Skeletal muscle tissue (tissue), 5 donors: ENCODE data around the gene KRTAP4-4. TPM values are rescaled to one million over a fixed set of nuclear protein-coding genes. Genes with fewer than 3 reads are reported as not detected.

Experiments
- H3K27ac ChIP-seq: one replicate; pipeline ENCODE4 v1.7.0; 2013; ENCODE audit warnings: mild to moderate bottlenecking, low read depth, low read length, inconsistent platforms
- H3K27me3 ChIP-seq, 3 donors: one replicate each; pipeline ENCODE4 v1.7.0; 2013; ENCODE audit warnings: low read length in 3 of 3; ENCODE audit not compliant: control insufficient read depth in 3 of 3, insufficient read depth in 3 of 3
- H3K36me3 ChIP-seq, 3 donors: one replicate each; pipeline ENCODE4 v1.7.0; 2013; ENCODE audit warnings: low read length in 3 of 3; ENCODE audit not compliant: control insufficient read depth in 3 of 3, insufficient read depth in 3 of 3
- H3K4me1 ChIP-seq, 3 donors: one replicate each; pipeline ENCODE4 v1.7.0; 2013; ENCODE audit warnings: low read length in 3 of 3, mild to moderate bottlenecking in 3 of 3; ENCODE audit not compliant: control insufficient read depth in 3 of 3, insufficient read depth in 3 of 3
- H3K4me3 ChIP-seq, 3 donors: one replicate each; pipeline ENCODE4 v1.7.0; 2013; ENCODE audit warnings: low read length in 3 of 3
- H3K9ac ChIP-seq, 3 donors: one replicate each; pipeline ENCODE4 v1.7.0; 2013; ENCODE audit warnings: low read length in 3 of 3, mild to moderate bottlenecking in 3 of 3, moderate library complexity in 2 of 3, low read depth in 1 of 3
- H3K9me3 ChIP-seq, 3 donors: one replicate each; pipeline ENCODE4 v1.7.0; 2013; ENCODE audit warnings: low read length in 3 of 3; ENCODE audit not compliant: control insufficient read depth in 3 of 3
- small RNA-seq: library from RNA; depleted of rRNA; stranded (forward); fragments of <200 nt; gene quantifications from one replicate; pipeline ENCODE3, GENCODE V24; 2014
- total RNA-seq: library from RNA; depleted of rRNA; stranded (reverse); fragments of >200 nt; gene quantifications from one replicate; pipeline ENCODE4 v1.2.3, GENCODE V29; 2014
- donor health status: Osteomylitis.

KRTAP4-4 gene
- total RNA-seq, 1 donor from 2014 or later: not detected

DNA sequence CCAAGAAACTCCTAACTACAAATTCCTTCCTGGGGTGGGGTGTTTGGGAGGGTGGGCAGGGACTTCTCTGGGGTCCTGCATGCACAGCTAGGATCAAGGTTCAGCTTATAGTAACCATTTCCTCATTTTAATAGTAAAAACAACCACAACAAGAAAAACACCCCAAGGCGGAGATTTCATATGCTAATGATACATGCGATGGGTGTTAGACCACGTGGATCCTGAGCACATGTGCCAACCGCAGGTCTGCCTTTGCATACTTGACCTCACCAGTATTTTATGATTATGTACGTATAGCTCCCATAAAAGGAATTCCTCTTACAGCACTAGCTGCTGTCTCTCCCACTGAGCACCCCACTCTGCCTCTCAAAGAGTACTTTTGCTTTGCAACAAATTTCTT lies 44.3 kb downstream of the KRTAP4-4 start:
- Histone ChIP-seq H3K4me1 (no peaks in the 10 kb centered on the region), H3K27me3 (peaks cover 0 to 5% (median 0%) of the 10 kb centered on the region in 3 donors), H3K4me3 (no peak overlapping the region), H3K9me3 (no peaks in the 10 kb centered on the region), H3K36me3 (no peaks in the 10 kb centered on the region), H3K27ac (no peak overlapping the region), H3K9ac (no peak overlapping the region)

DNA sequence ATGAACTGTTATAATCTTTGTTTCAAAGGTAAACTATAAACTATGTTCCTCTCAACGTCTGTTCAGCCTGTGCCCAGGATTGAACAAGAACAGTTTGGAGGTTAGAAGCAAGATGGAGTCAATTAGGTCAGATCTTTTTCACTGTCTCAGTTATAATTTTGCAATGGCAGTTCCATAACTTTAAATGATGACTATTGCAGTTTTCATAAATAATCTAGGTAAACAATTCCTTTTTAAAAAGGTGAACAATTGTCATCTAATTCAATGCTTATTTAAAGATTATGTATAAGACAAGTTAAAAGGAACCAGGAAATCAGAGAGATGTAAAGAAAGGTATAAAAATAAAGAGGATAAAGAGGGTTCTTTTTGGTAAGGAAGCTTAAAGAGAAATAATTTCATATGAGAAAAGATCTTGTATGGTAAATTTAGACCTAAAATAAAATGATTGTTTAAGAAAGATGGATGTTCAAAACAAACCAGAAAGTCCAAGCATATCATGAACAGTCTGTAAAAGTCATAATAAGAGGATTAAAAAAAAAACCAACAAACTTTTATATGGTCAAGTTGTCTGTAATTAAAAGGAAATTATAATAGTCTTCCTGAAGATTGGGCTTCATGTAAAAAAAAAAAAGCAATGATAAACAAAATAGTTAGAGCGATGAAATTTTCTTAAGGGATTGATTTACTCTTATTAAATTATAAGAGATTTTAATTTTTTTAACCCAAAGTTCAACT lies 49.2 kb downstream of the KRTAP4-4 start:
- Histone ChIP-seq H3K27ac (no peak overlapping the region), H3K27me3 (no peaks in the 10 kb centered on the region), H3K9ac (no peak overlapping the region), H3K36me3 (no peaks in the 10 kb centered on the region), H3K4me3 (no peak overlapping the region), H3K4me1 (no peaks in the 10 kb centered on the region), H3K9me3 (no peaks in the 10 kb centered on the region)

Small RNA genes within 50 kb of the gene (small RNA-seq; reads per million reads assigned to genes)
- gene KRTAP4-17P: not detected

Other genes starting within 250 kb of the KRTAP4-4 start
- 0.52 TPM for gene KRT23, start 223.1 kb downstream of the KRTAP4-4 start, total RNA-seq
- 3.1 TPM for gene KRT39, start 193.8 kb downstream of the KRTAP4-4 start, total RNA-seq
- 6.3 TPM for gene KRT40, start 176.4 kb downstream of the KRTAP4-4 start, total RNA-seq
- gene KRTAP3-3, start 166.6 kb downstream of the KRTAP4-4 start, total RNA-seq: not detected
- not detected for gene KRTAP3-2, start 160.8 kb downstream of the KRTAP4-4 start, total RNA-seq
- not detected for gene KRTAP3-1, start 151.6 kb downstream of the KRTAP4-4 start, total RNA-seq
- not detected for gene KRTAP1-5, start 133.5 kb downstream of the KRTAP4-4 start, total RNA-seq
- not detected for gene KRTAP1-4, start 130.6 kb downstream of the KRTAP4-4 start, total RNA-seq
- gene KRTAP1-3, start 125.9 kb downstream of the KRTAP4-4 start, total RNA-seq: not detected
- gene KRTAP1-1, start 119.3 kb downstream of the KRTAP4-4 start, total RNA-seq: not detected
- gene KRTAP2-1, start 113.4 kb downstream of the KRTAP4-4 start, total RNA-seq: not detected
- gene KRTAP2-2, start 105.5 kb downstream of the KRTAP4-4 start, total RNA-seq: not detected
- gene KRTAP2-3, start 100.6 kb downstream of the KRTAP4-4 start, total RNA-seq: not detected
- not detected for gene KRTAP2-4, start 94.9 kb downstream of the KRTAP4-4 start, total RNA-seq
- not detected for gene KRTAP4-7, start 76.6 kb downstream of the KRTAP4-4 start, total RNA-seq
- gene KRTAP4-8, start 62.6 kb downstream of the KRTAP4-4 start, total RNA-seq: not detected
- not detected for gene KRTAP4-16, start 58.5 kb downstream of the KRTAP4-4 start, total RNA-seq
- not detected for gene KRTAP4-9, start 55.4 kb downstream of the KRTAP4-4 start, total RNA-seq
- gene KRTAP4-11, start 42.4 kb downstream of the KRTAP4-4 start, total RNA-seq: not detected
- gene KRTAP4-12, start 36.6 kb downstream of the KRTAP4-4 start, total RNA-seq: not detected
- gene KRTAP4-6, start 20.2 kb downstream of the KRTAP4-4 start, total RNA-seq: not detected
- gene KRTAP4-5, start 10.9 kb downstream of the KRTAP4-4 start, total RNA-seq: not detected
- gene KRTAP4-3, start 7.5 kb upstream of the KRTAP4-4 start, total RNA-seq: not detected
- not detected for gene KRTAP4-2, start 17.5 kb upstream of the KRTAP4-4 start, total RNA-seq
- gene KRTAP4-1, start 24.2 kb upstream of the KRTAP4-4 start, total RNA-seq: not detected
- gene KRTAP9-1, start 29.1 kb upstream of the KRTAP4-4 start, total RNA-seq: not detected
- gene KRTAP9-2, start 65.9 kb upstream of the KRTAP4-4 start, total RNA-seq: not detected
- gene KRTAP9-3, start 71.7 kb upstream of the KRTAP4-4 start, total RNA-seq: not detected
- gene KRTAP9-8, start 77.3 kb upstream of the KRTAP4-4 start, total RNA-seq: not detected
- gene KRTAP9-4, start 88.9 kb upstream of the KRTAP4-4 start, total RNA-seq: not detected
- not detected for gene KRTAP9-9, start 94.6 kb upstream of the KRTAP4-4 start, total RNA-seq
- not detected for gene KRTAP9-6, start 104.6 kb upstream of the KRTAP4-4 start, total RNA-seq
- not detected for gene KRTAP9-7, start 115.0 kb upstream of the KRTAP4-4 start, total RNA-seq
- not detected for gene KRTAP29-1, start 142.1 kb upstream of the KRTAP4-4 start, total RNA-seq
- not detected for gene KRTAP16-1, start 148.6 kb upstream of the KRTAP4-4 start, total RNA-seq
- not detected for gene KRTAP17-1, start 155.0 kb upstream of the KRTAP4-4 start, total RNA-seq
- gene KRT33A, start 190.1 kb upstream of the KRTAP4-4 start, total RNA-seq: not detected
- not detected for gene KRT33B, start 209.1 kb upstream of the KRTAP4-4 start, total RNA-seq
- not detected for gene KRT34, start 221.6 kb upstream of the KRTAP4-4 start, total RNA-seq
- gene KRT31, start 236.9 kb upstream of the KRTAP4-4 start, total RNA-seq: 3.1 TPM